NOMO-1 treated with DMSO at 0.1 percent for 48 hours (cell line): ENCODE data around the gene FBXL16.
A peak's percentile ranks its signal among the peaks of the same experiment; 100 is the strongest.

Experiments used
- DNase-seq: peaks from one replicate; lab custom pipeline; 2025; ENCODE audit not compliant: unreplicated experiment; lab: John Stamatoyannopoulos, UW

Gene FBXL16

DNA sequence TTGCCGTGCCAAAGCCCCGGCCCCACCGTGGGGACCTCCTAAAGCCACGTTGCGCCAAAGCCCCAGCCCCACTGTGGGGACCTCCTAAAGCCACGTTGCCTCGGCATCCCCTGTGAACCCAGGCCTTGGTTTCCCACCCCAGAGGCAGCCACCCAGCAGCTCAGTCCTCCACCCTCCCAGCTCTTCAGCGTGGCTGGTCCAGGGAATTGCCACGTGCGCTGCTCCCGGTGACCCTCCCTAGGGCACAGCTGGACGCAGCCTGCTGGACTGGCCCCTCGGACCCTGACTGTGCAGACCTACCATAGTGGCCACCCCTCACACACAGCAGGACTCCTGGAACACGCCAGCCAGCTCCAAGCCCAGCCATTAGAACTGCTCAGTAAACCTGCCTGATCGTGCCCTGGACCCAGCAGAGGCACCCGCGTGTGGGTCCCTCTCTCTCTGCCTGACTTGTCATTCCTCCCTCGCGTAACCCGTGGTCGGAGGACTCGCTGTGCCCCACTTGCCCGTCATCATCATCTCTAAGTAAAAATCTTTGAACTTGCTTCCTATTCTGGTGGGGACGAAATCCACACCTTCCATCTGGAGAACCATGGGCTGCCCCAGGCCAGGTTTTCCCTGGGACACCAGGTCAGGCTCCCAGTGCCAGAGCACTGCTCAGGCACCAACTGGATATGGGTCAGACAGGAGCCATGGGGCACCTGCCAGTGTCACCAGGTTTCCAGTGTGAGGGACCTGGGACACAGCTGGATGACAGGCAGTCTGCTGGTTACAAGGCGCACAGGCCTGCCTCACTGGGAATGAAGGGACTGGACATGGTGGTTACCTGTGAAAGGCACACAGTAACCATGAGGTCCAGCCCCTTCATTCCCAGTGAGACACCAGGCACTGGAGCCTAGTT, 29.6 kb upstream of the FBXL16 start:
- DNase-seq = no peak

DNA sequence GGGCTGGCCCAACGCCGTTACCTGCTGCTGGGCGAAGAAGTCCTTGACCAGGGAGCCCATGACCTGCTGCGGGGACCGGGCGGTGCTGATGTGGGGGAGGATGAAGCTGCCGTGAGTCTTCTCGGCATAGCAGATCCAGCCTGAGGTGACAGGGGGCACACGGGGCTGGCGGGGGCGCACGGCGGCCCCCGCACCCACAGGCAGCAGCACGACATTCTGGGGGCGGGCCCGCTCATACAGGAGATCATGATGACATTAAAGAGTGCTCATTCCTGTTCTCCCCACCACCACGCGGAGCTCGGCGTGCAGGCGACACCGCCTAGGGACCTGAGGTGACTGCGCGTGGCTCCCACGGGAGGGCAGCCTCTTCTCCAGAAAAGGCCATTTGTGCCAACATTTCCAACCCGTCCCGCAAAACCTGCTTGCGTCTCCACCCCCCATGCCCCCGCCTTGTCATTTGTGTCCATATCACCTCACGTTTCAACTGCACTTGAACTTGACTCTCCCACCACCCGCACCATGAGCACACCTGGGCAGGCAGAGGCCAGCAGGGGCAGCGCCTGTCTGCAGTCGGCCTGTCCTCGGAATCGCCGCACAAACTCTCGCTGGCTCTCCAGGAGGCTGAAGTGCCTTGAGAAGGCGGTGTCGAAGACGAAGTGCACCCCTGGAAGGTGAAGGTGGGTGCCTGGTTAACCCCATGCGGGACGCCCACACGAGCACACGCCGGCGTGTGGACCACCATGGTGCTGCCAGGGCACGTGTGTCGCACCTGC, 28.8 kb upstream of the FBXL16 start:
- DNase-seq = no peak

- no peak for DNase-seq
These were observed 28.0 kb upstream of the FBXL16 start for GRCh38 chr16:733382-734207.

DNA sequence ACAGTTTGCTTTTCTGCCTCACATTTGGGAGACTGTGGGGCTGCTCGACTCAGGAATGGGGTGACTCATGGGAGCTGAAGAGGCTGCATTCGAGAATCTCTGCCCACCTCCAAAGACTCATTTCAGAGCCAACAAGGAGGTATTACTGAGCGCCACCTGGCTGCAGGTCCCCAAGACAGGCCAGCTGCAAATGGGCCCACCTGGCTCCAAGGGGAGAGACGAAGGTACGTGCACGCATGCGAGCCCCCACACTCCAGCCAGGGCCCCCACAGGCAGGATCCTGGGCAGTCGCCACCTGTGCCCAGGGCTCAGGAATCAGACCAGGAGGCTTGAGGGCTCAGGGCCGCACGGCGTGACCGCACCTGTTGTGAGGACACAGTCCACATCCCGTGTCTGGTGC, 27.3 kb upstream of the FBXL16 start:
- DNase-seq = no peak

DNA sequence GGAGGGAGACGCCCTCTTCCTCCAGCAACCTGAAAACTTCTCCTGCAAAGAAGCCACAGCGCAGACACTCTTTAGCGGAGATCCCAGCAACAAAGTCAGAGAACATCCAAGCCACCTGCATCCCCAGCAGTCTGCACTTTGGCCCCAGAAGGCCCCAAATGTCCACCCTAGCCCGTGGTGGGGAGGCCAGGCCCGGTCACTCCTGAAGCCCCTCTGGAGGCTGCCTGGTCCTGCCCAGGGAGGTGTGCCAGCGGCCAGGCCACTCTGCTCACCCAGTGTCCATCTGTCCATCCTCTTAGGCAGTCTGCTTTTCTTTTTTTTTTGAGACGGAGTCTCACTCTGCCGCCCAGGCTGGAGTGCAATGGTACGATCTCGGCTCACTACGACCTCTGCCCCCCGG, 26.7 kb upstream of the FBXL16 start:
- no peak for DNase-seq

DNA sequence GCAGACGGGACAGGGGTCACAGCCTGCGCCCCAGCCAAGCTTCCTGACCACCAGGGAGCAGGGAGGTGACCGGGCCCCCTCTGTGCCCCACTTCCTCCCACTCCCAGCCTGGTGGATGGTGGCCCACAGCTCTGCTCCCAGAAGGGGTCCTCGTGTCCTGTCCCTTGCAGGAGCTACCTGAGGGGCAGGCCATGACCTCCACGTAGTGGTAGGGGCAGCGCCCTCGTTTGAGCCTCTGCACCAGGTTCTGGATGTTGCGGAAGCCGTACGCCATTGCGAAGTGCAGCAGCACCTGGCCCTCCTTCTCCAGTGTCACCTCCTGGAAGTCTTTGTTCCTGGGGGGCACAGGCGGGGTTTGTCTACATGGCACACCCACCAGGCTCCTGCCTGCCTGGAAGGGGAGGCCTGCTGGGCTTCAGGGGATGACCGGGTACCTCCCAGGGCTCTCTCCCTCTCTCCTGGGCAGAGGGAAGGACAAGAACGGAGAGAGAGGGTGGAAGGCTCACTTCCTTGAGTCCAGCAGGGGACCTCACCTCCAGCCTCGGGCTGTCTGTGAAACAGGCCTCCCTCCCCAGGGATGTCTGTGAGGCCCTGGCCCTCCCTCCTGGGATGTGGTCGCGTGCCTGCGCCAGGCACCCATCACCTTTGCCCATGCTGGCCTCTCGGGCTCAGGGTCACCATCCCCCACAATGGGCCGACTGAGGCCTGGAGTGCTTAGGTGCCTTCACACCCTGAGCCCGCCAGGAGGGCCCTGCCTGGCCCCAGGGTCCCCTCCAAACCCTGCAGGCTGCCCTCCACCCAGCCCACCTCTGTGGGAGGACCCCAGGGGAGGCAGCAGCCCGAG, 25.3 kb upstream of the FBXL16 start:
- DNase-seq = no peak

- no peak for DNase-seq
These were observed 24.4 kb upstream of the FBXL16 start for GRCh38 chr16:729768-730665.

DNA sequence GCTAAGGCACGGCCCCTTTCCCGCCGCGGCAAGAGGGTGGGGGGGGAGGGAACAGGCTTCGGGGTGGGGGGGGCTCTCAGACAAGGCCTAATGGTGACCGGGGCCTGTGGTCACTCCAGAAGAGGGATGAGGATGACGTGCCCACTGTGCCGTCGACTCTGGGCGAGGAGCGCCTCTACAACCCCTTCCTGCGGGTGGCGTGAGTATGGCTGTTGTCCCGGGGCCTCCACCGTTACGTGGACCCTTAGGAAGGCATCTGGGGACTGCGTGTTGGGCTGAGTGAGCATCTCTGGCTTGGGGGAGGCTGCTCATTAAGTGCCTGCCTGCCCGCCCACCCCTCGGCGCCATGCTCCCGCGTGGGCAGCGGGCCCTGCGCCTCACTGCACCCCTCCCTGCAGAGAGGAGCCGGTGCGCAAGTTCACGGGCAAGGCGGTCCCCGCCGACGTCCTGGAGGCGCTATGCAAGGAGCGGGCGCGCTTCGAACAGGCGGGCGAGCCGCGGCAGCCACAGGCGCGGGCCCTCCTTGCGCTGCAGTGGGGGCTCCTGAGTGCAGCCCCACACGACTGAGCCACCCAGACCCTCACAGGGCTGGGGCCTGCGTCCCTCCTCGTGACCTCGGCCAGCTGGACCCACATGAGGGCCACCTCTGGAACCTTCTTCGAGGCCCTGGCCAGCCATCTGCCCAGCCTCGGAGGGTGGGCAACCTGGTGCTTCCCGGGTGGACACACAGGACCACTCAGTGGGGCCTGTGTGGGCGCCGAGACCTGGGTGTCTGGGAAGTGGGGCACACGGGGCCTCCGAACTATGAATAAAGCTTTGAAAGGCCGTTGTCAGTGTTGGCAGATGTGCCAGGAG, 23.5 kb upstream of the FBXL16 start:
- no peak for DNase-seq

DNA sequence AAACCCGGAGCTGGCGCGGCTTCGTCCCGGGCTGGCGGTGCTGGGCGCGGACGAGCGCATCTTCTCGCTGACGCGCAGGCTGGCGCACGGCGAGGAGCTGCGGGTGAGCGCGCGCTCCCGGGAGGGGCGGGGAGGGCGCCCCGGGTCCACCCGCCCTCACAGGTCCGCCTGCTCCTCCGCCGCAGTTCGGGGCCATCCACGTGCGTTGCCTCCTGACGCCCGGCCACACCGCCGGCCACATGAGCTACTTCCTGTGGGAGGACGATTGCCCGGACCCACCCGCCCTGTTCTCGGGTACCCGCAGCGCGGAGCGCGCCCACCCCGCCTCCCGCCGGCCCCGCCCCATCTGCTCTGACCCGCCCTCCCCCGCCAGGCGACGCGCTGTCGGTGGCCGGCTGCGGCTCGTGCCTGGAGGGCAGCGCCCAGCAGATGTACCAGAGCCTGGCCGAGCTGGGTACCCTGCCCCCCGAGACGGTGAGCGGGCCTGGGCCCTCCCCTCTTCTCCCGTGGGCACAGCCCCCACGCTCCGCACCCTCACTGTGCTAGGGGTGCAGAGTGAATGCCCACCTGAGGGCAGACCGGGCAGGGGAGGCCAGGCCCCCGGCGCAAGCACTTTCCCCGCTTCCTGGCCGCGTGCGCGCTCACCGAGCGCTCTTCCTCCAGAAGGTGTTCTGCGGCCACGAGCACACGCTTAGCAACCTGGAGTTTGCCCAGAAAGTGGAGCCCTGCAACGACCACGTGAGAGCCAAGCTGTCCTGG, 22.7 kb upstream of the FBXL16 start:
- DNase-seq = peak; percentile 51

DNA sequence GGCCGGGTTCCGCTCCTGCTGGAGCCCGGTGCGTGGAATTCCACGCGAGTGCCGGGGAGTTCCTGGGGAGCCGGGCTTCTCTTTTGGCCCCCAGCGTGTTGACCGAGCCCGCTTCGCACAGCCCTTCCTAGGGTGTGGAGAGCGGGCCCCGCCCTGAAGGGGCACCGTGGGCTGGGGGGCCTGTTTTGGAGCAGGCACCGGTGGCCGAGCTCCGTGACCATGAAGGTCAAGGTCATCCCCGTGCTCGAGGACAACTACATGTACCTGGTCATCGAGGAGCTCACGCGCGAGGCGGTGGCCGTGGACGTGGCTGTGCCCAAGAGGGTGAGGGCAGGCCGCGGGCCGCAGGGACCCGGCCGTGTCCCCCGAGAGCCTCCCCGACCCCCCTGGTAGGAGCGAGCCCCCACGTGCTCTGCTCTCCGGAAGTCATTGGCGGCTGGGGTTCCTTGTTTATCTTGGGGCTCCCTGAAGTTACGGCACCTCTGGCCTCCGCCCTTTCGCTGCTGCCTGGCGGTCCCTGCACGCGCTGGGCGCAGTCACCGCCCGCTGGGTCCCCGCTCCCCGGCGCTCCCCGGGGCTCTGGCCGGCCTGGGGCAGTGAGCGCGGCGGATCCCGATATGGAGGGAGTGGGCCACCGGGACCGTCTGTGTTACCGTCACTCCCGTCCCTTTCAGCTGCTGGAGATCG, 21.8 kb upstream of the FBXL16 start:
- peak; percentile 25 for DNase-seq

- peak; percentile 50 for DNase-seq
These were observed 21.1 kb upstream of the FBXL16 start, which contains the start of the genes CCDC78 and HAGHL for GRCh38 chr16:726438-727290. Gene CCDC78 (minus strand): TSS chr16:726443. CDS start chr16:726367, 76 bp downstream. Gene HAGHL (plus strand): TSS chr16:727106. CDS start chr16:727510, 404 bp downstream.

DNA sequence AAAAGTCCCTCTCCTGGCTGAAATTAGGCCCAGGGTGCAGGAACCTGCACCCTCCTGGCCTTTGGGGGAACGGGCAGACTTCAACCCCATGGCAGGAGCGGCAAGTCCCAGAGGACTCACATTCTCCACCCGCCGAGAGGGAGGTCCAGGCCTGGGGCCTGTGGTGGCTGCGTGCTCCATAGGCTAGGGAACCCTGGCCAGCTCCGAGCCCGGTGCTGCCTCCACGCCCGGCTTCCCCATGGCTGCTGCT, 20.5 kb upstream of the FBXL16 start:
- no peak for DNase-seq

DNA sequence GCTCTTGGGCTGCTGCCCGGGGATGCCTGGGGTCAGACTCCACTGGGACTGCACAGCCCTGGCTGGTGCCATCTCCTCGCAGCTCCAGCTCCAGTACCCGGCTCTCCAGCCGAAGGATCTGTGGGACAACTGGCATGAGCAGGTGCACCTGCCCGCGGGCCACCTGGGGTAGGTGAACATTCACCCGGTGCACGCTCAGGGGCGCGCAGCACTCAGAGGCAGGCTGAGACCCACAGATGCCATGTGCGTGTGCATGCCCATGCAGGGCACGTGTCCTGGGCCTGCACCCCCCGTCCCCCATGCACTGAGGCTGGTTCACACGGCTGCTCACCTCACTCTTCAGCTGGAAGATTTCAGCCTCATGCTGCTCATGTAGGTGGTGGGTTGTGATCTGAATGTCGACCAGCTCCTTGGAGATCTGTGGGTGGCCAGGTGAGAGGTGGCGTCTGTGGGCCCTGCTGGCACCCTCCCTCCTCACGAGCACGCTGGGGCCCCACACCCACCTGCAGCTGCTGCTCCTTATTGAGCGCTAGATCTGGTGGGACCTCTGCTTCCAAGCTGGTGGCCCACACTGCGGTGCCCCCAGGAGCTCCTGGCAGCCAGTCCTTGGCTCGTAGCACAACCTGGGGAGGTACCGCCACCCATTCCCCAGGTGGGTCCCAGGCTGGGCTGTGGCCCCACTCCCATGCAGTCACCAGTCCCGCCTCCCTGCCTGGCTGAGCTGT, 20.0 kb upstream of the FBXL16 start:
- no peak for DNase-seq

- no peak for DNase-seq
These were observed 19.4 kb upstream of the FBXL16 start for GRCh38 chr16:725041-725376.

DNA sequence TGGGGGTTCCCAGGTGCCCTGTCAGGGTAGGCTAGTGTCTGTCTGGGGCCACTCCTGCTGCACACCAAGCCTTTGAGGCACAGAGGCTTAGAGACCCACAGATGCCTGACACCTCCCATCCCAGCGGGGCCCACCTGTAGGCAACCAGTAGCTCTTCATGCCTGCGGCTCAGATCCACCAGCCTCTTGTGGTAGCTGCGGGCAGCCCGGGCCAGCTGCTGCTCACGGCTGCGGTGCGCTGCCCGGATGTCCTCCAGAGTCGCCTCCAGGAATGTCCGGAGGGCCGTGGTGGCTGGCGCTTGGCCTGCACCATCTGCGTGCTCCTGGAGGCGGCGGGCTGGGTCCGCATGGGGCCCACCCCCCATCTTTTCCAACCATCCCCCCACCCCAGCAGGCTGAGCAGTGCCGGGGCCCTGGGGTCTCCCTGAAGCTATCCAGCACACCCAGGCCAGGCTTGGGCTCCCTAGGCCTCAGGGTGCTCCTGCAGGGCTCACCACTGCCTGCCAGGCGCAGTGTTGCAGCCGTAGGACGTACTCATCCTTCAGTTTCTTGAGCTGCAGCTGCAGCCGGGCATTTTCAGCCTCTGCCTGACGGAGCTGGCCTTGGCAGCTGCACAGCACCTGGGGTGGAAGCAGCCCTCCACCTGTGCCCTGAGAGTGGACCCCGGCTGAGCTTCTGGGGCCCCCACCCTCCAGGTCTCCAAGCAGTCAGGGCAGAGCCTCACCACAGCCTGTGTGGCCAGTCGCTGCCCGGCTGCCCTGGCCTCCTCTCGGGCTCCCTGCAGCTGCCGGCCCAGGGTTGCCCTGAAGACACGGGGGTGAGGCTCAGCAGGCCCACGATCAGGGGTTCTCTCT, 18.8 kb upstream of the FBXL16 start:
- DNase-seq = no peak
